ENCODE measurements around the gene FAM131C. TPM values are rescaled to one million over a fixed set of nuclear protein-coding genes. Genes with fewer than 3 reads are reported as not detected.
"Not testable (repeated sequence)": the region's sequence is repeated elsewhere in the genome, so short reads cannot be mapped to it uniquely, and the experiment has no call there.

Gene FAM131C
- total RNA-seq, 1 donor from 2014 or later, result 0.46 TPM

DNA sequence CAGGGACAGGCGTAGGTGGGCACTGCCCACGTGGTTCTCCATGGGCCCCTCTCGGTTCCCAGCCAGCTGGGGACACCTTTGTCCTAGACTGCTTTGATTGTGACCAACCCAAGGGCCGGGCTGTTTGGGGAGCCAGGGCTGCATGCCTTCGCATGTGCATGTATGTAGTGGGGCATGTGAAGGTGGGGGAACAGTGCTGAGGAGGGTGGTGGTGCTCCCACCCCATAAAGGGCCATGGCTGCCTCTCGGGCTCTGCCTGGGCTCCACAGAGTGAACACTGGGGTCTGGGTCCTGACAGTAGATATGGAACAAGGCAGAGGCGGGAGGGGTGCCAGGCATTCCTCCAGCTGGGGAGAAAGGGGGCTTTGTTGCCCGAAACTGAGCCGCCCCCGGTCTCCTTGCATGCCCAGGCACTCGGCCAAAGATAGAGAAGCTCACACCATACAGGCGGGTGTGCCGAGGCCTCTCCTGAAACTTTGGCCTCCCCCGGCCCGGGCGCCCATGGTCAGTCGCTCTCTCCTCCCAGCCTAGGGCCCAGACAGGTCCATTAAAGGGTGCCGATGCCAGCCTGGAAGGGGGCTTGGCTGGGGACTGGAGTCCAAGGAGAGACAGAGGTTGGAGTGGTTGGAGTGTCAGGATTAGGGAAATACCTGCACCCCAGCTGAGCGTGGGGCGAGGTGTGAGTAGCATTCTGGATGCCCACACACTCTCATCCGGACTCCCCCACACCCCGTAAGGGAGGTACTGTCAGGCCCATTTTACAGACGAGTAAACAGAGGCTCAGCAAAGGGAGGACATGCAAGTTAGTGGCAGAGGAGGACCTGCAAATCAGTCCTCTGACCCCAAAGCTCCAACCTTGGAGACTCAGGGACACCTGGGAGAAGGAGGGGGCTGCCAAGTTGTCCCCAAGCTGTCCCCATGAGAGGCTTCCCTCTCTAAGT is 41.3 kb upstream of the FAM131C start:
- H3K4me3 ChIP-seq (ENCODE audit: low read depth, low read length), result no peak overlapping the region
- TF ChIP-seq, protein P1, sequence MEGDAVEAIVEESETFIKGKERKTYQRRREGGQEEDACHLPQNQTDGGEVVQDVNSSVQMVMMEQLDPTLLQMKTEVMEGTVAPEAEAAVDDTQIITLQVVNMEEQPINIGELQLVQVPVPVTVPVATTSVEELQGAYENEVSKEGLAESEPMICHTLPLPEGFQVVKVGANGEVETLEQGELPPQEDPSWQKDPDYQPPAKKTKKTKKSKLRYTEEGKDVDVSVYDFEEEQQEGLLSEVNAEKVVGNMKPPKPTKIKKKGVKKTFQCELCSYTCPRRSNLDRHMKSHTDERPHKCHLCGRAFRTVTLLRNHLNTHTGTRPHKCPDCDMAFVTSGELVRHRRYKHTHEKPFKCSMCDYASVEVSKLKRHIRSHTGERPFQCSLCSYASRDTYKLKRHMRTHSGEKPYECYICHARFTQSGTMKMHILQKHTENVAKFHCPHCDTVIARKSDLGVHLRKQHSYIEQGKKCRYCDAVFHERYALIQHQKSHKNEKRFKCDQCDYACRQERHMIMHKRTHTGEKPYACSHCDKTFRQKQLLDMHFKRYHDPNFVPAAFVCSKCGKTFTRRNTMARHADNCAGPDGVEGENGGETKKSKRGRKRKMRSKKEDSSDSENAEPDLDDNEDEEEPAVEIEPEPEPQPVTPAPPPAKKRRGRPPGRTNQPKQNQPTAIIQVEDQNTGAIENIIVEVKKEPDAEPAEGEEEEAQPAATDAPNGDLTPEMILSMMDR (conservative IDR thresholded peaks at IDR 0.05; ENCODE audit: low read depth, low read length), result no peak
- DNase-seq (ENCODE audit: low read depth), result no peak

DNA sequence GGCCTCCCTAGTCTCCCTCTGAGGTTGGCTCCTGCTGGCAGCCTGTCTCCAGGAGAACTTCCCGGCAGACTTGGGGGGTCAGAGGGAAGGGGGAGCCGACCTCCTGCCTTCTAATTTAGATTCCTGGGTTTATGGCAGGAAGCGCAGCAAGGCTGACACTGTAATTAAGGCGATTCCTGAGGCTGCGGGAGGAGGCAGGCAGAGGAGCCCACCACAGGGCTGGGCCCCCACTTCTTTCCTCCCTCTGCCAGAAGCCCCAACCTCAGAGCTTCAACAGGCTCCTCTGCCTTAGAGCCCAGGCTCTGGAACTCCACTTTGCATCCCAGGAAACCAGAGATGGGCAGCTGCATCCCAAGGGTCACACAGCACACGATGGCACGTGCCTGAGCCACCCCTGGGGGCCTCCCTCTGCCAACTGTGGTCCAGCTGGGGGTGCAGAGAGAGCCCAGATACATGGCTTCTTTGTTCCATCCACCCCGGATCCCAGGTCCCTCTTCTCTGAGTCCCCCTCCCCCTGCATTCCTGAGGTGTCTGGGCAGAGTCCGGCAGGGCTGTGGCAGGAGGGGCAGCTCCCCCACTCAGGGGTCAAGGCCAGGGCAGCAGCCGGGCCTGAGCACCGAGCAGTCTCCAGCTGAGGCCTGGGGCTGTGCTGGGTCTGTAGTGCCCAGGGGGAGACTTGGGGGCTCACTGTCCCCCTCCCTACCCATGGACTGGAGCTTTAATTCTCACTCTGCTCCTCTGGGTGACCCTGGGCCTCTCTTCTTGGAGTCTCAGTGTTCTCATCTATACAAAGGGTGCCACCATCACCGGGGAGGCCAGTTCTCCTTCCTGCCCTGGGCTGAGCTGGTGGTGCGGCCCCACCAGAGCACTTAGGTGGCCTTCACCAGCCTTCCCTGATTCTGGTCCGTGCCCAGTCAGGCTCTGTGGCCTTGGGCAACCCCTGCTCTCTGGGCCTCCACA is 39.4 kb upstream of the FAM131C start:
- H3K4me3 ChIP-seq (ENCODE audit: low read depth, low read length), result no peak overlapping the region
- DNase-seq (ENCODE audit: low read depth), result no peak
- TF ChIP-seq, protein P1 (conservative IDR thresholded peaks at IDR 0.05; ENCODE audit: low read depth, low read length), result no peak

DNA sequence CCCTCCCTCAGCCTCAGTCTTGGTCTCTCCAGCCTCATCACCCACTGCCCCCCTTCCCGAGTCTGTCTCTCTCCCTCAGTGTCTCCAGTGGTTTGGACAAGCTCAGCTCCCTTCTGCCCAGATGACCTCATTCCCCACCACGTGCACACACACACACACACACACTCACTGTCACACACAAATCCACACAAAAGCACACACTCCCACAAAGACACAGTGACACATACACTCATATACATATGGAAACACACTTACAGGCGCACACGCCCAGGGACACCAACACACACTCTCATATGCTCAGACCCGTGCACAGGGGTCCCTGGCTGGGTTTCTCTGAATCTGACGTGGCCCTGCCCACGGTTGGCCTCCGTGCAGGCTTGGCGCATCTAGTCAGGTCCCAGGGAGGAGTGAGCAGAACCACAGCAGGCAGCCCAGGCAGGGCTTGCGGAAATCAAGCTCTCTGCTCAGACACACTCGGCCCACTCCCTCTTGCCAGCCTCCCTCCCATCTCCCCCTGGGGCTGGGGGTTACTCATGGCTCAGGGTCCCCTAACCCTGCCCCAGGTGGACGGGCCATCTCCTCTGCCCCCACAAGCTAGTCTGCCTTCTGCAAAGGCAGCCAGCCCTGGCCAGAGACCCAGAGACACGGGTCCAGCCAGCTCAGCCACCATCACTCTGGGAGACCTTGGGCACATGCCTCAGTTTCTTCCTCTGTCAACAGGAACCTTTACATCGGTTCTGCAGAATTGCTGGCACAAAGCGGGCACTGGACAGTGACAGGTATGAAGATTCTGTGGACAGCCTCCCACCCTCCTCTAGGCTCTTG is 38.5 kb upstream of the FAM131C start:
- TF ChIP-seq, protein P1 (conservative IDR thresholded peaks at IDR 0.05; ENCODE audit: low read depth, low read length), result no peak
- no peak for DNase-seq (ENCODE audit: low read depth)
- no peak overlapping the region for H3K4me3 ChIP-seq (ENCODE audit: low read depth, low read length)

DNA sequence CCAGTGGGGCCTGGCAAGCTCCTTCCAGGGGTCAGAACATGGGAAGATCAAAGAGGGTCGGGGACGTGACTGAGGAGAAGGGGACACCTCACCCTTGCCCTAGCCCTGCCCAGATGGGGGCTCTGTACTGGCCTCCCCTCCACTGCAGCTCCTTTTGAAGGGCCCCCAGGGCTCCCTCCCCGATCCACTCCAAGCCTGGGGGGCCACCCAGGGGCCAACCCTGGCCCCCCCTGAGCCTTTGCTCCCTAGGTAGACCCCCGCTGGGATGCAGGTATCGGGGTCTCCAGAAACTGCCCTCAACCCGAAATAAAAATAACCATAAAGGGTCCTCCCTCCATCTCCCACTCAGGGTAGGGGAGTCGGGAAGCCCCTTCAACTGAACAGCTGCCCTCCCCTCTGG is 37.4 kb upstream of the FAM131C start:
- H3K4me3 ChIP-seq (ENCODE audit: low read depth, low read length), result no peak overlapping the region
- TF ChIP-seq, protein P1 (conservative IDR thresholded peaks at IDR 0.05; ENCODE audit: low read depth, low read length), result no peak
- DNase-seq (ENCODE audit: low read depth), result no peak

DNA sequence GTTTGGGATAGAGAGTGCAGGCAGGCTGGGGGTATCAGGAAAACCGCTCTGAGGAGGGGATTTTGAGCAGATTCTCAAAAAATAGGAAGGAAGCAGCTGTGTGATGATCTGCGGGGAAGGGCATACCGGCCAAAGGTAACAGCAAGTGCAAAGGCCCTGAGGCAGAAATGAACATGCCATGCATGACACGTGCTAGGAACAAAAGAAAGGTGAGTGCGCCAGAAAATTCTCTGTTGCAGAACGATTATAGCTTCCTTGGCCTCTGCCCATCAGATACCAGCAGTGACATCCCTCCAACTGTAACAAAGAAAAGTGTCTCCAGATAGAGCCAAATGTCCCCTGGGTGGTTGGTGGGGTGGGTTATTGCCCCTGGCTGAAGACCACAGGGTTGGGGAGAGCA is 37.0 kb upstream of the FAM131C start:
- TF ChIP-seq, protein P1 (conservative IDR thresholded peaks at IDR 0.05; ENCODE audit: low read depth, low read length), result no peak
- H3K4me3 ChIP-seq (ENCODE audit: low read depth, low read length), result no peak overlapping the region
- no peak for DNase-seq (ENCODE audit: low read depth)

DNA sequence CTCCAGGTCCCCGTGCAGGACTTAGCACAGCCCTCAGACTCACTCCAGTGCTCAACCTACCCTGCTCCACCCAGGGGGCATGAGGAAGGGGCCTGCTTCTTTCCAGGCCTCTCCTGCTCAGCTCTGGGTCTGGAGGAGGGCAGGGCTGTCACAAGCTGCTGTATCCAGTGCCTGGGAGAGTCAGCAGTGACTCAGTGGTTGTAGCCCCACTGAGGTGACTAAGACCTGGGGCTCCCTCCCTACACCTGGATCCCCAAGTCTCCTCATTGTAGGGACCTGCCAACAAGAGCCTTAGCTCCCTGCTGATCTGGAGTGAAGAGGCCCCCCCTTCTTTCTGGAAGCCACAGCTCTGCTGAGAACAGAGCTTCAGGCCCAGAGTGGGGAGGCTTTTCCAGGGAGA is 36.1 kb upstream of the FAM131C start:
- H3K4me3 ChIP-seq (ENCODE audit: low read depth, low read length), result no peak overlapping the region
- TF ChIP-seq, protein P1 (conservative IDR thresholded peaks at IDR 0.05; ENCODE audit: low read depth, low read length), result no peak
- no peak for DNase-seq (ENCODE audit: low read depth)

DNA sequence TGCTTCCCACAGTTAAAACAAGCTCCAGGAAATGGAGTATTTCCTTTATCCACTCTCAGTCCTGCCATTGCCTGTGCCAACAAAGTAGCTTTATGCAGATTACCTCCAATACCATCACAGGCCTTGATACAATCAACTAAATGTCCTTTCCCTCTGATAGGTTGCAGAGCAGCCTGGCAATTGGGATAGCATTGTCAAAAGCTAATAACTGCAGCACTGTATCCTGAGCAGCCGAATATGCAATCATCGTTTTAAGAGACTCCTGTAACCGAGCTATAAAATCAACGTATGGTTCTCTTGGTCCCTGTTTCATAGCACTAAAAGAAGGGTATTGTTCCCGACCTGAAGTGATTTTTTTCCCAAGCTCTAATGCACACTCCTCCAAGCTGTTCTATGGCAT is 33.6 kb upstream of the FAM131C start:
- H3K4me3 ChIP-seq (ENCODE audit: low read depth, low read length), result not testable (repeated sequence)

More for the DNA sequence above, 33.6 kb upstream of the FAM131C start:
- not testable (repeated sequence) for DNase-seq (ENCODE audit: low read depth)

All from epithelial cell of proximal tubule (primary cell).